Endothelial cell (in vitro differentiated cells): ENCODE data around the gene ARHGAP26. TPM values are rescaled to one million over a fixed set of nuclear protein-coding genes. Genes with fewer than 3 reads are reported as not detected.
A peak's percentile ranks its signal among the peaks of the same experiment; 100 is the strongest.
"Not testable (repeated sequence)": the region's sequence is repeated elsewhere in the genome, so short reads cannot be mapped to it uniquely, and the experiment has no call there.

Source experiments
- DNase-seq: peaks from one replicate; pipeline ENCODE4 v3.0.0; 2021; ENCODE audit warnings: low spot score
- H3K27ac Mint-ChIP-seq: one replicate; pipeline ENCODE4 v1.8.0; 2021; ENCODE audit warnings: mixed read lengths, inconsistent platforms; ENCODE audit not compliant: unreplicated experiment
- H3K27me3 Mint-ChIP-seq: one replicate; pipeline ENCODE4 v1.8.0; 2021; ENCODE audit warnings: mild to moderate bottlenecking, moderate library complexity, mixed read lengths, inconsistent platforms; ENCODE audit not compliant: unreplicated experiment
- H3K36me3 Mint-ChIP-seq: one replicate; pipeline ENCODE4 v1.8.0; 2021; ENCODE audit warnings: mild to moderate bottlenecking, low read depth, mixed read lengths, inconsistent platforms; ENCODE audit not compliant: unreplicated experiment
- H3K4me1 Mint-ChIP-seq: one replicate; pipeline ENCODE4 v1.8.0; 2021; ENCODE audit warnings: mild to moderate bottlenecking, mixed read lengths, inconsistent platforms; ENCODE audit not compliant: unreplicated experiment
- H3K4me3 Mint-ChIP-seq: one replicate; pipeline ENCODE4 v1.8.0; 2021; ENCODE audit warnings: mild to moderate bottlenecking, mixed read lengths, inconsistent platforms; ENCODE audit not compliant: unreplicated experiment
- H3K9me3 Mint-ChIP-seq: one replicate; pipeline ENCODE4 v1.8.0; 2021; ENCODE audit warnings: mixed read lengths, inconsistent platforms; ENCODE audit not compliant: unreplicated experiment
- CTCF ChIP-seq: fragments of 200-600 bp; sonication (generic); IDR thresholded peaks from one replicate; pipeline ENCODE4 v1.5.0; 2021; ENCODE audit warnings: antibody characterized with exemption; ENCODE audit not compliant: unreplicated experiment
- total RNA-seq: library from RNA; stranded (reverse); fragmentation: NEBNext Ultra II Directional; extraction: Animal tissue kit (Norgen Biotek cat#: 25700); gene quantifications from one replicate; pipeline ENCODE4 v1.2.1, GENCODE V29; 2021; ENCODE audit not compliant: unreplicated experiment

Gene ARHGAP26
- total RNA-seq, 1 donor from 2014 or later, result 81.5 TPM

GRCh38 chr5:143093452-143094086 is 323.4 kb downstream of the ARHGAP26 start:
- peak overlapping the region; percentile 74 for H3K27ac Mint-ChIP-seq
- no peaks in the 10 kb centered on the region for H3K9me3 Mint-ChIP-seq
- no peak for DNase-seq
- peaks cover 2% of the 10 kb centered on the region for H3K27me3 Mint-ChIP-seq
- H3K4me3 Mint-ChIP-seq, result no peak overlapping the region
- H3K4me1 Mint-ChIP-seq, result peaks cover 24% of the 10 kb centered on the region
- no peak for TF ChIP-seq CTCF
- H3K36me3 Mint-ChIP-seq, result peaks cover 12% of the 10 kb centered on the region

GRCh38 chr5:143094087-143094521 is 323.9 kb downstream of the ARHGAP26 start:
- peaks cover 7% of the 10 kb centered on the region for H3K36me3 Mint-ChIP-seq
- H3K9me3 Mint-ChIP-seq, result no peaks in the 10 kb centered on the region
- TF ChIP-seq CTCF, result no peak
- no peak overlapping the region for H3K4me3 Mint-ChIP-seq
- peak; percentile 37 for DNase-seq
- peaks cover 2% of the 10 kb centered on the region for H3K27me3 Mint-ChIP-seq
- H3K27ac Mint-ChIP-seq, result peak overlapping the region; percentile 74
- peaks cover 24% of the 10 kb centered on the region for H3K4me1 Mint-ChIP-seq

GRCh38 chr5:143094608-143095007 is 324.4 kb downstream of the ARHGAP26 start:
- H3K4me3 Mint-ChIP-seq, result not testable (repeated sequence)

GRCh38 chr5:143101121-143101520 is 330.9 kb downstream of the ARHGAP26 start:
- Mint-ChIP-seq H3K4me3 (no peak overlapping the region), H3K27ac (peak overlapping the region; percentile 65), H3K36me3 (peaks cover 6% of the 10 kb centered on the region), H3K27me3 (peaks cover 5% of the 10 kb centered on the region), H3K9me3 (no peaks in the 10 kb centered on the region), H3K4me1 (peaks cover 24% of the 10 kb centered on the region)
- no peak for TF ChIP-seq CTCF
- no peak for DNase-seq

More at GRCh38 chr5:143094608-143095007, 324.4 kb downstream of the ARHGAP26 start:
- H3K36me3 Mint-ChIP-seq, H3K27ac Mint-ChIP-seq, H3K9me3 Mint-ChIP-seq, DNase-seq, H3K27me3 Mint-ChIP-seq: not testable (repeated sequence)
- H3K4me1 Mint-ChIP-seq, result peaks cover 24% of the 10 kb centered on the region

GRCh38 chr5:143101725-143102386 is 331.7 kb downstream of the ARHGAP26 start:
- Mint-ChIP-seq H3K27ac (peak overlapping the region; percentile 65), H3K36me3 (peaks cover 5% of the 10 kb centered on the region), H3K9me3 (no peaks in the 10 kb centered on the region), H3K4me3 (no peak overlapping the region), H3K4me1 (peaks cover 28% of the 10 kb centered on the region), H3K27me3 (peaks cover 5% of the 10 kb centered on the region)
- TF ChIP-seq CTCF, result no peak
- DNase-seq, result no peak
